HFFc6 (cell line): ENCODE data around the gene RBMY1D. TPM values are rescaled to one million over a fixed set of nuclear protein-coding genes. Genes with fewer than 3 reads are reported as not detected.

ENCODE experiments used
- DNase-seq: peaks from one replicate; pipeline ENCODE4 v3.0.0-alpha.2; 2018
- H3K27ac Mint-ChIP-seq: 2 replicates; pipeline ENCODE4 v1.8.0; 2020; ENCODE audit warnings: mild to moderate bottlenecking, mixed read lengths
- H3K27me3 Mint-ChIP-seq: 2 replicates; pipeline ENCODE4 v1.8.0; 2021; ENCODE audit warnings: mild to moderate bottlenecking, moderate library complexity, mixed read lengths; ENCODE audit not compliant: insufficient read depth
- H3K36me3 Mint-ChIP-seq: 2 replicates; pipeline ENCODE4 v1.8.0; 2021; ENCODE audit warnings: low read depth, mixed read lengths
- H3K4me1 Mint-ChIP-seq: 2 replicates; pipeline ENCODE4 v1.8.0; 2020; ENCODE audit warnings: low read depth, mixed read lengths
- H3K4me3 Mint-ChIP-seq: 2 replicates; pipeline ENCODE4 v1.8.0; 2020; ENCODE audit warnings: mild to moderate bottlenecking, moderate library complexity, mixed read lengths
- H3K9me3 Mint-ChIP-seq: 2 replicates; pipeline ENCODE4 v1.8.0; 2020; ENCODE audit warnings: mild to moderate bottlenecking, mixed read lengths
- CTCF ChIP-seq: fragments of 200-600 bp; sonication (generic); IDR thresholded peaks from 2 replicates; pipeline ENCODE4 v1.5.0; 2021; ENCODE audit warnings: antibody characterized with exemption, mild to moderate bottlenecking
- total RNA-seq, 6 experiments: library from RNA; stranded (reverse); fragmentation: NEBNext Ultra II Directional; extraction: Animal tissue kit (Norgen Biotek cat#: 25700); gene quantifications; 2 replicates in 1 of 6; 3 replicates in 5 of 6; pipeline ENCODE4 v1.2.3, GENCODE V29; 2021

Gene RBMY1D
- total RNA-seq, 6 experiments from 2014 or later = not detected

- Mint-ChIP-seq H3K4me1 (no peaks in the 10 kb centered on the region), H3K9me3 (peaks cover 4% of the 10 kb centered on the region), H3K27ac (no peak overlapping the region), H3K36me3 (no peaks in the 10 kb centered on the region), H3K4me3 (no peak overlapping the region), H3K27me3 (no peaks in the 10 kb centered on the region)
- TF ChIP-seq CTCF = no peak
- no peak for DNase-seq
Measured at GRCh38 chrY:21835052-21835451, 59.3 kb downstream of the RBMY1D start.

Other genes starting within 250 kb of the RBMY1D start
- gene RBMY1E, start 23.5 kb upstream of the RBMY1D start, total RNA-seq = not detected